ENCODE data around the gene SOX6.

SOX6 gene

DNA sequence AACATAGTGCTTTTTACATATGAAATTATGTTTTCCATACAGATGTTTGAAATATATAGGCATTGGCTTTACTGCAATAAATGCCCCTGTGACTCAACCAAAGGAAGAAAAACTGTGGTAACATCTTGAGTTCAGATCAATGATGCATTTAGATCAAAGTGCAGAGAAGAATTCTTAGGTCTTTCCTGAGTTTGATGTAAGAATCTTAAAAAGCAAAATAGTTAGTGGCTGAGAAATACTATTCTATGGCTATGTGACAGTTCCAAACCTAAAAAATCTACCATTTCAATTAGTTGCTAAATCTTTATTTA is 93.7 kb downstream of the SOX6 start:
- DNase-seq, result no peak

DNA sequence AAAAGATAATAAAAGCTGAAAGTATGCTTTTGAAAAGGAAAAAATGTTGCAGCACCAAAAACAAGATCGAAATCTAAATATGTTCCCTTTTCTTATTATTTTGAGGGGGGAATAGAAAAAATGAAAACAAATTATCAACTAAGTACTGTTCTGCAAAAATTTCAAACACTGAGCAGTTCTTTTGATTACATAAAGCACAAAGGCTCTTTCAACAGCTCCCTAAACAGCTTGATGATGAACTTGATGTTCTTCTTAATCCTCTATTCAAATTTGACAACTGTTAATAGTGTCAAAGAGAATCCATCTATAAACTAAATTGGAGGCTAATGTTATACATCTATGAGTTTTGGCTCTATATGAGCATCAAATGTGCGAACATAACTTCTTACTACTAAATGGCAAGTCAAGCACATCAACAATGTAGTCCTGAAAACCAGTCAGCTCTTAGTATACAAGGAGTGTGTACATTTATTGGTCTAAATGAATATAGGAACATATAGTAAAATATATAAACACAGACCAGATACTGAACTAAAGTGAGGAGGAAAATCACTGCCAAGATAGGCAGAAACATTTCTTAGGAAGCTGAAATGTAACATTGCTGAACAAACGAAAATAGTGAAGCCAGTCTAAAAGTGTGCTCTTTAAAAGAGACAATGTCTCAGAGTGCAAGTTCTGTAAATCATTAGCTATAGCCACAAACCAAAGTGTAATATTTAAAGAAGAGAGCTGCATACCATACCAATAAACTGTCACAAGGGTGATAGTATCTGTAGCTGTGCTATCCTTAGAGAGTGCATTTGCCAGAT is 94.3 kb downstream of the SOX6 start:
- no peak for DNase-seq

DNA sequence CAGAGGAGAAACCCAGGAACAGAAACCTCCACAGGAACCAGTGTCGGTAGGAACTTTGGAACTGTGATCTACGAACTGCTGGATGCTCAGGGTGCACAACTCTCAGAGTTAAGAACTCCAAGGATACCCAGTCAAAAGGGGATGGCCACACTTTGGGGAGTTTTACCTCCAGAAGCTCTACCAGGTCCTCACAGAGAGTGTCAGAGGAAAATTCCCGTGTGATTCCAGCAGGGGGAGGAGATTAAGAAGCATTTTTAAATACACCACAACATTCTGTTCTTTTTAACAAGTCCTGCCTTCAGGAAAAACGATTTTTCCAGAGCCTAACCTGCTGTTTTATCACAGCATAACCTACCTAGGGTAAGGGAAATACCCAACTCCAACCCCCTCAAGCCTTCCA is 104.0 kb downstream of the SOX6 start:
- DNase-seq, result no peak

DNA sequence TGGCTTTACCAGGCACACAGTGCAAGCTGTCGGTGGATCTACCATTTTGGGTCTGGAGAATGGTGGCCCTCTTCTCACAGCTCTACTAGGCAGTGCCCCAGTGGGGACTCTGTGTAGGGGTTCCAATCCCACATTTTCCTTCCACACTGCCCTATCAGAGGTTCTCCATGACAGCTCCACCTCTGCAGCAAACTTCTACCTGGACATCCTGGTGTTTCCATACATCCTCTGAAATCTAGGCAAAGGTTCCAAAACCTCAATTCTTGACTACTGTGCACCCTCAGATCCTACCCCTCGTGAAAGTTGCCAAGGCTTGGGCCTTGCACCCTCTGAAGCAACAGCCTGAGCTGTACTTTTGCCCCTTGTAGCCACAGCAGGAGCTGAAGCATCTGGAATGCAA is 108.1 kb downstream of the SOX6 start:
- no peak for DNase-seq

DNA sequence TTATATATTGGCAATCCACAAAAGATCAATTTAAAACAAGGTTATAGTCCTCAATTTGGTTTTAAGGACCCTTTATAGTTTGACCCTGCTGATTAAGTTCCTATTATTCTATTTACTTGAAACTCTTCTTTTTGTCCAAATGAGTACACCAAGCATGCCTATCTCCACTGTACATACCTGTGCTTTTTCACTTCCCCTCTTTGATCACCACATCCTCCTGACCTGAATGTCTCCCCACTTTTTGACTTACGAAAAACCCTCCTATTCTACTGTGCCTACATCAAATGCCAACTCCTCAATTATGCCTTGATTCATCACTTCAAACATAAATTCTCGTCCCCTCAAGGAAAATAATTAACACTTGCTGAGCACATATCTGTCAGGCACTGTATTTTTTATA is 113.5 kb downstream of the SOX6 start:
- no peak for DNase-seq

DNA sequence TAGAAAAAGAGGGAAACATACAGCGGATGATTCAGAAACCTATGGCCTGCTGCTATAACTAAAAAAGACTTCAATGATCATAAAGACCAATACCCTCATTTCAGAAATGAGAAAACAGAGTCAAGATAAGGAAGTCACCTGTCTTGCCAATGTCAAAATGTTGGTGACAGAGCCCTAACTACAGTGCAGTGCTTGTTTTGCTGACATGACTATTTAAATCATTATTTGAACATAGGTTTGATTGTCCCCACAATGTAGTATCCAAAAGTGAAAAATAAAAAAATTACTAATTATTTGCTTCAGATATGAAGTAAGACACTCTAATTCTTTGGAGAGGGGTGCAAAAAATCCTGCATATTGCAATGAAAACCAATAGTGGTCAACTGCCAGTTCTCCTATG is 115.7 kb downstream of the SOX6 start:
- DNase-seq, result no peak

DNA sequence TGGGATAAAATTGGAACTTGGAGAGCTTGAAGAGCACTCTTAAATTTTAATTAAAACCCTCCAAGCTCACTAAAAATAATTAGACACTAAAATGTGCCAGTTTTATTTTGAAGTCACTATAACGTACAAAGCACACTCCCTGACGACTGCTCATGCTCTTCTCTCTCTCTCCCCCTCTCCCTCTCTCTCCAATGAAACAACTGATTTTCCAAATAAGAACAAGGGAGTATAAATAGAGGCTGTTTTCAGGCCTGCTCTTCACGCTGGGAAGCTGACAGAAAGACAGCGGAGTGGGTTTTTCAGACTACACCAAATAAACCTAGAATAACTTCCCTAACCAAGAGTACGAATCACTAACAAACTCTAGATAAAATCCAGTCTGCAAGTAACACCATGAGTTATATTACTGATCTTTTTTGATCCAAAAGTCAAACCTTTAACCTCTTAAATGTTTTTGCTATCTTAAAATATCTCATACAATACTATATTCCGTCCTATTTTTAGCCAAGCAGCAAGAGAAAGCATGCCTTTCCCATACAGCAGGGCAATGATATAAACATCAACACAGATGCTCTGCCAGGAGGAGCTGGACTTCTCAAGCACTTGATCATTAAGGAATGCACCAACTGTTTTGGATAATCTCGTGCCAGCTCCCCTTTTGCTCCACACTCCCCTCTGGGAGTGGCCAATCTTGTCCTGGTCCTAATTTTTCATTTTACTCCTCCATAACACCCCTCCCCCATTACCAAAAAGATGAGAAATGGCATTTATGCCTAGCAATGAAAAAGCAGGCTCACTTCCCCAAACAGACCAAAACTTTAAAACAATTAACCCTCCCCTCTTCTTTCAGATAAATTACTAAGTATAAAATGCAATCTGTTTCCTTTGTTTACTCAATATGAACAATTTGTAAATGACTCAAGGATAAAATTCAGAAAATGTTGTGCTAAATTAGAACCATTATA is 116.9 kb downstream of the SOX6 start:
- no peak for DNase-seq

DNA sequence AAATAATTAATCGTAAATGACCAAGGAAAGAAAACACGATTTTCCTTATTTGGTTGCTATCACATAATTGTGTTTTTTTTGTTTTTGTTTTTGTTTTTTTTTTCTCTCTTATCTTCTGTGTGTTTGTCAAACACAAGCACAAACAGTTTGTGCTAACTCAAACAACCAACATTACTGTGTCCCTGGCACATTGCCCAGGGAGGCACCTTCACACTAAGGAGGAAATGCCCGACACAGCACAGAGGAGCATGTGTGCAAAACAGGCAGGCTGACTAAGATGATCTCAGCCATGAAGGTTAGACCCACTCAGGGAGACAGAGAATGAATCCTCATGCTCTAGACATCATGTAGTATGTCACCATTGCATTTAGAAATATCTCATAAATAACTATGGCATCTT is 130.1 kb downstream of the SOX6 start:
- no peak for DNase-seq

DNA sequence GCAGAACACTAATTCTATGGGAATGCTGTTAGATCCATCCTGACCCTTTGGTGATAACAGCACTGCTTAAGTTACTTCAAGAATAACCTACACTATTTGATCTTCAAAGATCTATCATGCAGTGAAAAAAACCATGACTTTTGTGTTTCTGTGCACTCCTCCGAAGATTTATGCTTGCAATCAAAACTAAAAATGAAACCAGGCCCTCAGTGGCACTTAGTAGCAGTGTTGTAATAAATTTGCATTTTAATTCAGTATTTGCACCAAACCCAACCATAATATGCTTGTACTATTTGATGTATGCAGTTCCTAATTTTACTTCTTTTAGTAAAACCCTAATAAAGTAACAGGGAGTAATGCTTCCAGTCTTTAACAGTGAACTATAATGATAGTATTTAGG is 130.7 kb downstream of the SOX6 start:
- no peak for DNase-seq

DNA sequence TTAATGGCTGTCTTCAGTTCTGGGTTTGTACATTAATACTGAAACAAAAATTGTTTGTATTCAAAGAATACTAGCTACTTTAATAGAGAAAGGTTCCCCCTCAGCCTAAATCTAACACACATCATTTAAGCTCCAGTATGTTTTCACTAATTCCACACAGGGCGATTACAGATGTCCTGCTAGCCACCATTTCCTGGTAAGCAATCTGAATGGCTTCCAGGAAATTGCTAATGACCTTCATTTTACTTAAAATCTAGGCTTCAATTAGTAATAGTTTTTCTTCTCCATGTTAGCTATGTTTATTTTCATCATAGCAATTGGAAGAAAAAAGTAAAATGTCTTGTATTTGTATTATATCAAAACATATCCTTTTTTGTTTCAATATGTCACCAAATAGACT is 132.8 kb downstream of the SOX6 start:
- no peak for DNase-seq

DNA sequence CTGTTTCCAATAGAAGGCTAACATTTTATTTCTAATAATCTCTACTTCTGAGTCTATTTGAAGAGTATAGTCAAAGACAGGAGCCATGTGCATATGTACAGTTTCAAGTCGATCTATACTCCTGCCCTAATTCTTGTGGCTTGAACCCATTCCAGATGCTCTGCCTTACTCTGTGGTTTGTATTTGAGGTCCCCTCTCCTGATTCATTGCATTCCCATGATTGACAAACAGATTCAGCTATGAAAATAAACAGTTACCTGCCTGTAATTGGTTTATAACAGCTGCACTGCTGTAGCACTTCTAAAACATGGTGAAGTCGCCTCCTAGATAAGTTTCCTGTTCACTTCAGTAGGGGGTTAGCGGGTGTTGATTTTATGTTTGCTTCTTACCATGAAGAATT is 138.7 kb downstream of the SOX6 start:
- DNase-seq, result no peak

DNA sequence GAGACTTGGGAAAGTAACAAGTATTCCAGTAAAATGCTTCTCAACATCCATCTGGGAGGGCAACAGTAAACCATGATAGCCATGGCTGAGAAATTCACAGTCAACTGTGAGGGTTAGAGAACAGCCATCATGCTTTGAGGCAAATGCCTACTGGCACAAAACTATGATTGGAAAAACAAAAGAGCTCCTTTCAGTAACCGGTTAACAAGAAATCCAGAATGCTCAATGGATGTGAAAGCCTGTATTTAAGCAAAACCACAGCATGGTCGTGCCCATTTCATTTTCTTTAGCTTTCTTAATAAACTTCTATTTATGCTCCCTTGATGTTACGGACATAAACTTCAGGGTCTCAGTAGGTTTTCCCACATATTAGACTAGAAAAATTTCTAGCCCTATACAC is 139.5 kb downstream of the SOX6 start:
- DNase-seq, result no peak

DNA sequence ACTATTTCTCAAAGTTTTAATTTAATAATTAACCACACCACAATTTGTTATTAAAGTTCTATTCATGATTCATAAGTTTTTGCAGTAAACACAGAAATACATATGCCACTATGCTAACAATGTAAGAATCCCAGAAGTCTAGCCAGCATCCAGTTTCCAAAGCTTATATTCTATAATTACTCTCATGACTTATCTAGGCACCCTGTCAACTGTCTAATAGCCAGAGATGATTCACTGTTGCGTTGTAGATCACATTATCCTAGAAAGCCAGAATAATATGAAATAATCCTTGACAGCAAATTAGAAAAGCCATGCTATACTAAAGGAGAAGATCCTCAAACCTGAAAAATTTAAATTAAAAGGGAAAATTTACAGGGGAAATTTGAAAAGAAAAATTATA is 141.0 kb downstream of the SOX6 start:
- DNase-seq, result no peak

DNA sequence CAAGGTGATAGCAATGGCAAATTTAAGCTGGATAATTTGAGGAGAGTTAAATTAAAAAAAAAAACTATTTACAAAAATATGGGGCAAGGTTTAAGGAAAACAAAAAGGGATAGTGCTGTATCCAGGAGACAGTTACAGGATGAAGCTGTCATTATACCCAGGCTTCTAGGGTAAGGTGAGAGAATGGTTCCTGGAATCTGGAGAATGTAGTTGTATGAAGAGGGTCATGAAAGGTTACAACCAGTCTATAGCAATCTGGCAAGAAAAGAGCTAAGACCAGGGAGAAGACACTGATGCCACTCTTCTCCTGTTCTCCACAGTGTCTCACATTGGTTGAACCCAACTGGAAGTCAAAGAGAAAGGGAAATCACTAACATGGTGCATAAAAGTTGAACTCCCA is 144.9 kb downstream of the SOX6 start:
- no peak for DNase-seq

DNA sequence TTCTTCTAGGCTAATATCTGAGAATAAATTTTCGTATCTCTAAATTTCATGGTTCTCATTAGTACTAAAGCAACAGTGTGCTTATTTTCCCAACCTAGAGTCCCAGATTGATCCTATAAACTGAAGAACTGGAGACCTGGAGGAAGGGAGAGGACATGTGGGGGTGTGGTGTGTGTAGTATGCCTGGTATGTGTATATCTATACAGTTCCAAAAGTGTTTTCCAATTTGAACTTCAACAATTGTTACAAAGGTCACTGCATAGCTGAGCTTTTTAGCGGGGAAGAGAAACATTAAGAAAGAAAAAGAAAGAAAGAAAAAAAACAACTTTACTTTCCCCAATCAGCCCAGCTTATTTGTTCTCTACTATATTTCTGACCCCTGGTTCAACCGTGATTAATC is 152.1 kb downstream of the SOX6 start:
- DNase-seq, result no peak

DNA sequence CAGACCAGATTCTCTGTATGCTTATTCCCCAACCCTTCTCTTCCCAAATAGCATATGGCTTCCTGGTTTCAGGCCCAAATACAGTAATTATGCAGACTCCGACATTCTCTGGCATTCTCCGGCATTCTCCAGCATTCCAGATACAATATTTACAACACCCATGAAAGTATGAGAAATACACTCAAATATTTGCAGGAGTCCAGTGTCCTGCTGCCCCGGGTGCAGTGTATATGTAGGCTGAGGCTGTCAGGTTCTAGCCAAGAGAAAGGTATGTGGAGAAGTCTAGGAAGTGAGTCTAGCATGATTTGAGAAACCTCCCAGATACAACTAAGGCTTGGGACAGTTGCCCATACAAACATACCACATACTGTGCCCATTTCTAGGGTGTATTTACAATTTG is 160.7 kb downstream of the SOX6 start:
- no peak for DNase-seq

DNA sequence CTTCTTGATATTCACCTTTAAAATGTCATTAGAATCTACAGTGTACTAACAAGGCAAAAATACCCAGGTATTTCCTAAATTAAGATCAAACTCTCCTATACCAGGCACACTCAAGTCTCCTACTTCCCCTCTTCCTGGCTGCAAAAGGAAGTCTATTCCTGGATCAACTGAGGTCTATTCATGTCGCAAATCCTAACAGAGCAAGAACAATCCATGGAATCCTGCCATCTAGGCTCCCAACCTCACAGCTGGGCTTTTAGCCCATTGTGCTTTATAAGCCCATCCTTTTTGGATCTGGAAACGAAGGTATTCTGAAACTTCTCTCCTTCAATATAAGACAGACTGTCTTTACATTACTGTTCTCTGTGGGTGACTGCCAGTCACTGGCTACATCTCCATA is 161.8 kb downstream of the SOX6 start:
- no peak for DNase-seq

DNA sequence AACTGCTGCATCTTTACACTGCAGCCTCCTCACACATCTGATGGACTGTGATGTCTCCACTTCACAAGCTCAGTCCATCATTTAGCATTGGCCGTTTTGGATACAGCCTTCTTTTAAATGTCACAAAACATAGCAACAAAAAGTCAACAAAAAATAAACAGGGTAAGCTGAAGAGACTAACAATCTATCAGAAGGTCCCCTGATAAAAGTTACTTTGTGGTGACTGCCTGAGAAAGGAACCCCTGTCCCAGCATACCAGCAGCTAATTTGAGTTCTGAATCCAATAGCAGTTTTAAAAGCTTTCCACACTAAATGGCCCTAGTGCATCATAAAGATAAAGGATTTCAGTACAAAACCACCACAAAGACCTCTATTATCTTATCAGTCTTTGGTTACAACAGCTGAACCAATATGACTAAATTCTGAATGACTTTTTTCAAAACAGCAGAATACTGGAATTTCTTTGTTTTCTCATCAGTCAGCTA is 162.4 kb downstream of the SOX6 start:
- no peak for DNase-seq

DNA sequence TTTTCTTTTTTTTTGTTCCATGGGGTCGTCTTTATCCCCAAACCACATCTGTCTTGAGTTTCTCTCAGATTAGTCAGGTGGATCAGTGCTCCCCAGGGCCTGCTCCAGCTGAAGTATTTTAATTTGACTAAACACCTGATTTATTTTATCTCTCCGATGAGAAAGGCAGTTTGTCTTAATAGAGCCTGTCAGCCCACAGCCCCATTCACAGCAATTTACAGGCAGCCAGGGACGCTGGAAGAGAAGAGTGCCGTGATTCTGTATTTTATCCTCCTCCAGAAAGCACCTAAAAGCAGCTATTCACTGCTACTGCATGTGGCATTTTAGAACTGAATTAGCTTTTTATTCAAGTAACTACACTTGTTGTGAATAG is 164.5 kb downstream of the SOX6 start:
- DNase-seq, result no peak

DNA sequence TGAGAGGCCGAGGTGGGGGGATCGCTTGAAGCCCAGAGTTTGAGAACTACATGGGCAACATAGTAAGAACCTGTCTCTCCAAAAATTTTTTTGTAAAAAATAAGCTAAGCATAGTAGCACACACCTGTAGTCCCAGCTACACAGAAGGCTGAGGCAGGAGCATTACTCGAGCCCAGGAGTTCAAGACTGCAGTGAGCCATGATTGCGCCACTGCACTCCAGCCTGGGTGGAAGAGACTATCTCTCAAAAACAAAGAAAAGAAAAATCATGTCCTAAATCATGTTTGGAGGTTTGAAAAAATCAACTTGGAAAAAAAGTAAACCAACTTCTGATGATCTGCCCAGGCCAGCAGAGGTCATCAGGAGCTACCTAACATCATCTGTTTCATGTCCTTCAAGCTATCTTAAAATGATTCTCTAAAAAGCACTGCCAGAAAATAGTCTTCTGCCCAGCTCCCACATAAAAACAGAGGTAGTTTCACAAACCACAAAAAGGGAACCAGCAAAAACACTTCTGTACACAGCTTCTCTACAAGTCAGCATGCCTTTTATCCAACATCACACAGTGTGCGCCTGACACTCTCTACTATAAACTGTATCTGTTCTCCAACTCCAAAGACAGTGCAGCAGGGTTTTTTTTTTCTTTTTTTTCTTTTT is 165.0 kb downstream of the SOX6 start:
- no peak for DNase-seq

DNA sequence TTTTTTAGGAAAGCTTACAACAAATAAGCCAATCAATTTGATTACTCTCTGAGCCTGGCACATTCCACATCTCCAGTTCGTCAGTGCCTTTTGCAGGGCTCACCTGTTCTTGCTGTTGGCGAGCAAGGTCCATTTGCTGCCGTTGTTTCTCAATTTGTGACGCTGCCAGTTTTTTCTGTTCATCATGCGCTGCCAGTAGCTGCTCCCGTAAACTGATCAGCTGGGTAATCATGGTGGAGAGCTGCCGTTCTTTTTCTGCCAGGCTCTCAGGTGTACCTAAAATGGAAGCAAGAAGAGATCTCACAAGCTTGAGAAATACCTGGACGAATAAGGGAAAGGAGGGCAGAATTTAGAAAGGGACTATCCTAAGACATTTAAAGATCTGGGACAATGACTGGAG is 169.7 kb downstream of the SOX6 start:
- DNase-seq, result no peak

DNA sequence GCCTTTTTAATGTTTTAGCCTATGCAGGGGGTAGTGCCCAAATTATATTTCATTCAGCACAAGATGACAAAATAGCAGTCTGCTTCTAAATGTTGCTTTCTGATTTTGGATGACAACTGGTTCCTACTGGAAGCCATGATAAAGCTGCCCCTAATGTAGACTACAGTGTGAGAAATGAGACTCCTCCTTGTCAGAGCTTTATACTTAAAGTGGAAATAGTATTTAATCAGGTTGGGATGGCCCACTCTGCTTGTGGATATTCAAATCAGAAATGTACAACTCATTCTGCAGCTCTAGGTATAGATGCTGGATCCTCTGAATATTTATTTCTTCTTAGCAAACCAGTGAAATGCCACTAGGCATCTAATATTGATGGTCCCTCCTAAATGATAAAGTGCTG is 171.3 kb downstream of the SOX6 start:
- no peak for DNase-seq

DNA sequence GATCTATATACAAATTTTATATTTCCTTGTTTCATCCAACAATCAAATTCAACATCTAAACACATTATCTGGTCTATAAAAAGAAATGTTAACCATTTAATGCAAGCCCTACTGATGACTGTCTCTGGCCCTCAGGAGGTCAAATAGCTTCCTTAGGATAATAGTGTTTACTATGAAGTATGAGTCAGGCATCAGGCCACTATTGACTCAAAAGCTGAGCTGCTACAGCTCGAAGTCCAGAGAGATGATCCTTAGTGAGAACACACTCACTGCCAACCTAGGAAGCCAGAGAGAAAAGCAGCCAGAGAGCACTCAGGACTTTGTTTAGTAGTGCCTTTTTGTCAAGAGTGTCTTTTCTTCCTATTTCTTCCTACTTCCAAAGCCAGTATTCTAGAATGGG is 171.8 kb downstream of the SOX6 start:
- no peak for DNase-seq

DNA sequence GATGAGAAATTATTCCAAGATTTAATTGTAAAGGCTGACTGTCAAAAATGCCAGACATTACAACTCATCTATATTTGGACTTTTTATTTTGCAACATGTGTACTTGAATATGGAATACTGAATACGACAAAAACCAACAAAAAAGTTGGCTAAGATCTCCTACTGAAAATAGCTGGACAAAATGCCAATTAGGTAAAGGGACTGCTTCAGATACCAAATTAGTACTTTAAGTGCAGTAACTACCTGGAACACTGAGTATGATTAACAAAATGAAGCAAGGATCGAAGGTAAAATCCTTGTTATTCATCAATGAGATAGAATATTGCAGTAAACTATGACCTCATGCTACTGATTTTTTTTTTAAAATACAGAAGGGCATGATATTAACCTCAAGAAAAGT is 173.8 kb downstream of the SOX6 start:
- no peak for DNase-seq

Data from stimulated activated CD4-positive, alpha-beta T cell treated with anti-CD3 and anti-CD28 coated beads, Interleukin-2, amount 100 ng/mL, for 48 hours (primary cell).